Measurements from ENCODE around the gene RASSF9.

Gene RASSF9

DNA sequence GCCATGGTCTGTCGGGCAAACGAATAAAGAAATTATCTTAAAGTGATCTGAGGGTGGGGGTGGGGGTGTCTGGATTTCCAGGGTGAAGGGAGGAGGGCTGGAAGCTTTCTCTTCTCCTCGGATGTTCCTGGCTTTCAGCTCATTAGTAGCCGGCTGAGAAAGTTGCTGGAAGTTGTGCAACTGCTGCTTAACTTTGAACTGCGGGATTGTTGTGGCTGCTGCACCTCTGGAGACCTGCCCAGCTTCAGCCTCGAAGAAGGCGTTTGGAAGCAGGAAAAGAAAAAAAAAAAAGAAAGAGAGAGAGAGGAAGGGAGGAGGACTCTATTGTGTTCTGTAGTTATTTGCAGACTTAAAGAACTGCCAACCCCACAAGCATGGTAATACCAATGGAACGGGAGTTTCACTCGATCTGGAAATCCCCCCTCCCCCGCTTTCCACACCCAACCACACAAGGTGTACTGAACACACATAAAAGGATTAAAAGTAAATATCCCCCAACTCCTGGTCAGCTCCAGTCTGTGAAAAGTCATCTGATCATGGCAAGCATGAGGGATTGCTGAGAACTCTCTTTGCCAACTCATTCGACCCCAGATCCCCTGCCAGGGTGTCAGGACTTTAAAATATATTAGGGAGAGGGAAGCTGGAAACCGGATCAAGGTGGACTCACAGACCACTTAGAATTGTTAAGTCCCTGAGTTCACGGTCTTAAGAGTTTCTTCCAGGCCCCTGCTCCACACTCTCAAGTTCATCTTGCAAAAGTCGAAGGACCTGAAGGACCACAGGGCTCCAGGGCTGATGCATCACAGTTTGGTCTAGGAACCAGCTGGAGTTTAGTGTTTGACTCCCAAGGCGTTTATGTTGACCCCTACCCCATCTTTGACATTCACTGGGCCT is at the start of gene RASSF9:
TSS of gene RASSF9 (minus strand) at position 213 of the 894 bp plus-strand sequence. CDS start at position 5, 208 bp downstream.
- no peak for DNase-seq

GRCh38 chr12:85883763-85884162 is 47.6 kb upstream of the RASSF9 start:
- no peak for DNase-seq

DNA sequence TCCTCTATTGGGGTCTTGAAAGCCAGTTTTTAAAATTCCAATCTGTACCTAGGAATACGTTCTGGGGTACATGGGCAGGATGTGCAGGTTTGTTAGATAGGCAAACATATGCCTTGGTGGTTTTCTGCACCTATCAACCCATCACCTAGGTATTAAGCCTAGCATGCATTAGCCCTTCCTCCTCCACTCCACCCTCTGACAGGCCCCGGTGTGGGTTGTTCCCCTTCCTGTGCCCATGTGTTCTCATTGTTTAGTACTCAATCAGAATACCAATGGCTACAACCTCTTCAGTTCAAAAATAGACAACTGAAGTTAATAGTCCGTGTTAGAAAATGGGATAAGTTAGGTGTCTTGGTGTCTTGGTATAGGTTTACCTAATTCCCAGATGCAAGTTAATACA is 41.2 kb upstream of the RASSF9 start:
- DNase-seq = no peak

DNA sequence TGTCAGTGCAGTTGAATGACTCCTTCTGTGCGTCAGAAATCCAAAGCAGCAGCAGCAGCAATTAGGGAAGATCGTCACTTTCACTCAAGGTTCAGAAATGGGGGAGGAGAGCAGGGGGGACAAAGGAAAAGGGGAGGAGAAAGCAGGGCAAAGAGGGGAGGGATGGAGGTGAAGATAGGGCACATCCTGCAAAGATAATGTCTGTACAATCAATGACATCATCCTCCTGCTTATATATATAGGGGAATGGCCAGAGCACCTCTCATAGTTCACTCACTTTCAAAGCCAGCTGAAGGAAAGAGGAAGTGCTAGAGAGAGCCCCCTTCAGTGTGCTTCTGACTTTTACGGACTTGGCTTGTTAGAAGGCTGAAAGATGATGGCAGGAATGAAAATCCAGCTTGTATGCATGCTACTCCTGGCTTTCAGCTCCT is 37.8 kb upstream of the RASSF9 start, which contains the start of gene NTS:
TSS of gene NTS (plus strand) at position 265 of the 431 bp plus-strand sequence. CDS start at position 374, 109 bp downstream.
- DNase-seq = no peak

- DNase-seq = no peak
These were observed 36.4 kb upstream of the RASSF9 start for GRCh38 chr12:85872497-85873091.

- DNase-seq = no peak
These were observed 31.0 kb upstream of the RASSF9 start for GRCh38 chr12:85866986-85867776.

DNA sequence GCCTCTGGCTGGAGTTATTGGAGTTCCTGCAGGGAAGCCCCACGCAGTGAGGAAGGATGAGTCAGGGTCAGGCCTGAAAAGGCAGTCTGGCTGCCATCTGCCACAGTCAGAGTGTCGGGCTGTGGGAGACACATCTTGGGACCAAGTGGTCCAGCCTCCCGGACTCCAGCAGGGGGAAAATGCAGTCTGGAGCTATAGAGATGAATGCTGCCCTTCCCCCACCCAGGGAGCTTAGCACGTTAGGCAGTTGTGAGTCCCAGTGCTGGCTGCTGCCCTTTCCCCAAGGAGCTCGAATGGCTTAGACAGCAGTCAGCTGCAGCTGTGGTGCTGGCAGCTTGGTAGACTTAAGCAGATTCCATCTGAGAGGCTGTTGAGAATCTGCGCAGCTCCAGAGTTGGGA is 29.7 kb upstream of the RASSF9 start:
- DNase-seq = no peak

DNA sequence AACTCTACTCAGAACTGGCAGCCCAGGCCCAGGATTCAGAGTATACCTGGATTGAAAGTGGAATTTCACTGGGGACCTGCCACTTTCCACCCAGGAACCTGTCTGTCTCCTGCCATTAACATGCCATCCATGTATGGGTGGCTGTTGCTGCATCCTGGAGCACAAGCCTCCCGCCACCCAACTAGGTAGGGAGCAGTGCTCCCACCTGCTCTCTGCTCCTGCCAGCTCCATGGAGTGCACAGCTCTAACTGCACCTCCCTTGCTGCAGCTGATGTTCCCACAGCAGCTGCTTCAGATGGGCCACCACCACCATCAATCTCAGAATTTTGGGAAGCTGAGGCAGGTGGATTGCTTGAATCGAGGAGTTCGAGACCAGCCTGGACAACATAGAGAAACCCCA is 20.8 kb upstream of the RASSF9 start:
- no peak for DNase-seq

DNA sequence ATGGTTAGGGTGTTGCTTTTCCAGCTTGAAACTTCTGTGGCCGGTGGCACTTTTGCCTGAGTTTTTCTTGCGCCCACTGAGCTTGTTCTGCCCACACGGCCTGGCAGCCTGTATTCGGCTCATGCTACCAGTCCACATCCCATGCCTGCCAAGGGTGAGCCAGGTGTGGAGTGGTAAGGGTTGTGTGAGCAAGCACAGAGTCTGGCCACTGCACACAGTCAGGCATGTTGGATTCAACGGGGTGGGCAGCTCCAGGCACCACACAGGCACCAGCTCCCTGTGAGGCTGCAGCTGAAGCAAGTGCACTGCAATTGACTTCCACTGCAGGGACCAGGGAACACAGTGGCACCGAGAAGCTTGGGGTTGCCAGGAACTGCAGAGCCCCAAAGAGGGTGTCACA is 19.1 kb upstream of the RASSF9 start:
- DNase-seq = no peak

DNA sequence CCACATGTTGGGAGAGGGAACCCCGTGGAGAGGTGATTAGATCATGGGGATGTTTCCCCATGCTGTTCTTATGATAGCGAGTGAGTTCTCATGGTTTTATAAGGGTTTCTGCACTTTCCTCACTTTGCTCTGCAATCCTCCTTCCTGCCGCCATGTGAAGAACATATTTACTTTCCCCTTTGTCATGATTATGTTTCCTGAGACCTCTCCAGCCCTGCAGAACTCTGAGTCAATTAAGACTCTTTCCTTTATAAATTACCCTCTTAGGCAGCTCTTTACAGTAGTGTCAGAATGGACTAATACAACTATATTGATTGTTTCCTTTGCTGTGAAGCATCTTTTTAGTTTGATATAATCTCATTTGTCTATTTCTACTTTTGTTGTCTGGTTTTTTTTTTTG is 13.1 kb upstream of the RASSF9 start:
- no peak for DNase-seq

DNA sequence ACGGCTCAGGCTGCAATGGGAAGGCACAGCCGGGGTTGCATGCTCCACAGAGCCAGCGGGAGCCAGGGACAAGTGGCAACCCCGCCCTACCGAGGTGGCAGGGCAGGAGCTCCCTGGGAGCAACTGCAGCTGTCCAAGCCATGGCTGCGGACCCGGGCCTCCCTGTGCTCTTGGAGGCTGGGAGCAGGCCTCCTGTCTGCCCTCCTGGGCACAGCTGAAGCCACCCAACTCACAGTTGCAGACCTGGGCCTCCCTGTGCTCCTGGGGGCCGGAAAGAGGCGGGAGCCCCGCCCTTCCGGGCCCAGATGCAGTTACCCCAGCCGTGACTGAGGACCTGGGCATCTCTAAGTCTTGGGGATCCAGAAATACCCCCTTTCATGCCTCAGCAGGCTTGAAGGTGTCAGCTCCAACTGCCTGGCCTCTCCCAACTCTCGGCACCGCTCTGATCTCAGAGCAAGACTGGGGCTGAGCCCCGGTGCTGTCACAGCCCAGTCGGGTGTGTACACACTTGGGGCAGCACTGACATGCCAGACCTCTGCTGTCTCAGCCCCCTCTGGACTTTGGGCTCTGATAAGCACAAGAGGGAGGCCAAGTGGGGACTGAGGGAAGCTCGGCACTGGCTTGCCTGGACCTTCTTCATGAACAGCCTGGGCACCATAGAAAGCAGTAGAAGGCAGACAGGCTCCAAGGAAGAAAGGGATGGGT is 7.5 kb upstream of the RASSF9 start:
- no peak for DNase-seq

DNA sequence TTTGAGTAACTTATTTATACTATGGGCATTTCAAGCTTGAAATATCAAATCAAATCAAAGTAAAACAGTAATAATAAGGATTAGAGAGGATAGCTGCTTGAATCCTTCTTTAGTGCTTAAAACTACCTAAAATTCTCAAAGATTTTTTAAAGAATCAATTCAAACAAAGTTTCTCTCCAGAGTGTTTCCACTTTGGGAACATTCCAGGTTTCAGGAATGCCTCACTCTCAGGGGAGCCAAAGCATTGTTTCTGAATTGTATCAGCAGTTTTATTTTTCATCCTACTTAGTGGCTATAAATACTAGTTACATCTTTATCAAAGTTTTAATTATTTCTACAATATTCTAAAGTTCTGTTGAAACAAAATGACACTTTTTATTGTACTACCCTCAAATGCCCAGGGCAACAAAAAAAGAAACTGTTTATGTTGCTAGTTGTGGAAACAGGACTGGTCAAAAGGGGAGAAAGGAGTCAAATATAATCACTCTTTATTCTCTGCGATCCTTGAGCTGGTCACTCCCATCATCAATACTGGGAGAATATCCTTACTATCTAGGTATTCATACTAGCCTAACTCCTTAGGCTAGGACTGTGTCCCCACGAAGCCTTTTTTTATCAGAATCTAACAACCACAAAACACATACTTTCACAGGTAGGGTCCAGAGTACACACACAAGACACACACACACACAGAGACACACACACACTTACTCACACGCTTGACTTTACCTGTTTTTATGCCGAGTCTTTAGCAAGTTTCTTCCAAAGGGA is 598 bp downstream of the RASSF9 start:
- DNase-seq = no peak

GRCh38 chr12:85834378-85834777 is 1.8 kb downstream of the RASSF9 start:
- DNase-seq = no peak

DNA sequence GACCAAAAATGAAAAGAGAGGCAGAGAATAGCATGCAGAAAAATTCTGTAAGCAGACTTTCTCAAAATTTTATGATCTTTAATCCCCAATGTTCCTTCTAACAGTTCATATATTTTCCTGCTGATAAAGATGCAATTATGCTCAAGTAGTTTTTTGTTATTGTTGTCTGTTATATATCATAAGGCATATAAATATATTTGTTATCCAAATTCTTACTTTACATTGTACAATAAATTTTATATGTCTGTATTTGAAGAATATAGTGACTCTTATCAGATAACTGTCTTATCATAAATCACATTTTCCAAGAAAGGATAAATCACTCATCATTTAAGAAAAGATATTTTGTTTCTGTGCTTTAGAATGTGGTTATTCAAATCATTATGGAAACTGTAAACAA is 2.6 kb downstream of the RASSF9 start:
- no peak for DNase-seq

DNA sequence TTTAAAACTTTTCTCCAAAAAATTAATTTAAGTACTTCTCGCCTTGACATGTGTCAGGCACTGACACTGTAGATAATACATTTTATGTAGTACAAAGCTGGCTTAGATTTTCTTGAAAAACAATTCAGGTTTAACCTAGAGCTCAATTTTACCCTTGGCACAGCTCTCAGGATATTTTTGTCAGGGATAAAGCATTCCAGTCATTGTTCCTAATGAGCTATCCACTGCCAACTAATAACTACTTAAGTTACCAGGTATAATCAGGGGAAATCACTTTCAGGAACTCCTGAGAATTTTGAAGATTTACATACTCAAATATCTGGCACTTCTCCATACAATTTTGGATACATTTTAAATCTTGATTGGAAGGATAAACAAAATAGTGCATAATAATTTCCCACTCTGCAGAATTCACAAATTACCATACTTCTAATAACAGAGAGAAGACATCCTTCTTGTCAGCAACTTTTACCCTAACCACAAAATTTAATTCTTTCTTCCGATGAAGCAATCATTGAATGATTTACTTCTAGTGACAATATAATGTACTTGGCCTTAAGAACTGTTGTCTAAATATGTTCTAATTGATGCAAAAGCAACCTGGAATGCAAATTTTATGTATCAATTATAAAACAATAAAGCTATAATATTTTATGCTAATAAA is 4.8 kb downstream of the RASSF9 start:
- DNase-seq = no peak

DNA sequence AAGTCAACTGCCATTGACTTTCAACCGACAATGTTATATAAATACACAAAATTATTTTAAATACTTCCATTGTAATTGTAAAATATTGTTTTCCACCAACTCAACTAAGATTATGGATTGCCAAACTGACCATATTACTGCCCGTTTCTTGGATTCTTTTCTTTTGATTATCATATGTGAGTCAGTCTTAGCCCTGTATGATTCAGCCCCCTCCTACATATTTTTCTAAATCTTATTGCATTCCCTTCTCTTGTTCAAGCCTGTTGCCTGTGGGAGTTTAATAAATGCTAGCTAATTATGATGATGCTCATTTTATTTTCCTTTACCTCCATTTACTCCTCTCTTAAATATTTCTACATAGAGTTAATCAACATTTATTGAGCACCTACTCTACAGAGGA is 6.8 kb downstream of the RASSF9 start:
- no peak for DNase-seq

DNA sequence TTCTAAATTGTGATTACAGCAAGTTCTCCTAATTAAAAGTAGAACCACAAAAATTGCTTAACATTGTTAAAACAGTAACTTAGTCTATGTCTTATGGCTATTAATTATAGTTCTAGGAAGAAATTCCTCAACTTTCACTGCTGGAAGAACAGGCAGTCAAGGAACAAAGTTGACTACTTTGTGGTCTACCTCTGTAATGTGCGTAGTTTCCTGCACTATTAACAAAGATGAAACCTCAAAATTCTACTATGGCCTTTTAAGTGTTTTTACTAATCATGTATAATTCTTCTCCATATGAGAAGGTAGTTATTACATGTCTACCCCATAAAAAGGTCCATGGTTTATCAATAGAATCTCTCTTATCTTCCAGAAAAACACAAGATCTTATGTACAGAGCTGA is 7.6 kb downstream of the RASSF9 start:
- no peak for DNase-seq

GRCh38 chr12:85825746-85826145 is 10.5 kb downstream of the RASSF9 start:
- DNase-seq = no peak

DNA sequence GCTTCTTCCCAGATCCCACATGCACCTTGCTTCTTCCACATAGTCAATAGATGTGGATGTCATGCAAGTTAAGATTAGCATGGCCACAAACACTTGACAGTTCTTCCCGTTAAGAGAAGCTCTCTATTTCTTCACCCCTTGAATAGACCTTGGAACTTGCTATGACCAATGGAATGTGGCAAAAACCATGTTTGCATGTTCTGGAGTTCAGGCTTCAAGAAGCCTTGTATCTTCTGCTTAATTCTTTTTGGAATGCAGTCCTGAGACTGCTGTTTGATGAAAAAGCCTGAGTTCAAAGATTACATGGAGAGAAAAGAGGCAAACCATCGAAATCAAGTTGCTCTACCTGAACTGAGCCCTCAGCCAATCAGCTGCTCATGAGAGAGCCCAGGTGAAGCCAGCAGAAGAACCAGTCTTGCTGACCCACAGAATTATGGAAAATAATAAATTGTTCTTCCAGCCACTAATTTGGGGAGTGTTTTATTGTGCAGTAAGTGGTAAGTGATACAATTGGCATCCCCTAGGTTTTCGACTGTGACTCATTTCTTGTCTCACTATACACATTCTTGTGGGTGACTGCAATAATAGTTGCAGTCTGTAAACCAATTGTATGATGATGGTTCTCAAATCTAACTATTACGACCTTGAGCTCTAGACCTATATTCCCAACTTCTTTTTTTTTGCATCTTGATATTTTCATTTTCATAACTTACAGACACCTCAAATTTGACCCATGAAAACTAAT is 12.6 kb downstream of the RASSF9 start:
- DNase-seq = no peak

- no peak for DNase-seq
These were observed 14.4 kb downstream of the RASSF9 start for GRCh38 chr12:85821759-85822158.

GRCh38 chr12:85821206-85821605 is 15.0 kb downstream of the RASSF9 start:
- DNase-seq = no peak
